SJCRH30 (cell line): ENCODE measurements around the gene RPS16. TPM values are rescaled to one million over a fixed set of nuclear protein-coding genes. Genes with fewer than 3 reads are reported as not detected.

Experiments
- DNase-seq, 2 experiments: peaks; one replicate each; pipeline ENCODE4 v3.0.0-alpha.2; 2015 to 2020
- H3K27ac ChIP-seq: fragments of 250-450 bp; sonication (Bioruptor Pico); 2 replicates; pipeline ENCODE4 v1.5.1; 2020; ENCODE audit warnings: mild to moderate bottlenecking, moderate library complexity
- H3K27me3 ChIP-seq: fragments of 250-450 bp; sonication (Bioruptor Pico); 2 replicates; pipeline ENCODE4 v1.5.1; 2020; ENCODE audit warnings: mild to moderate bottlenecking, moderate library complexity
- H3K36me3 ChIP-seq: fragments of 250-450 bp; sonication (Bioruptor Pico); 2 replicates; pipeline ENCODE4 v1.5.1; 2020; ENCODE audit warnings: mild to moderate bottlenecking, moderate library complexity
- H3K4me1 ChIP-seq: fragments of 250-450 bp; sonication (Bioruptor Pico); 2 replicates; pipeline ENCODE4 v1.5.1; 2020; ENCODE audit warnings: mild to moderate bottlenecking, moderate library complexity
- H3K4me3 ChIP-seq: fragments of 250-450 bp; sonication (Bioruptor Pico); 2 replicates; pipeline ENCODE4 v1.5.1; 2020; ENCODE audit warnings: mild to moderate bottlenecking, moderate library complexity
- H3K9me3 ChIP-seq: fragments of 250-450 bp; sonication (Bioruptor Pico); replicated peaks from 2 replicates; pipeline ENCODE4 v1.5.1; 2020; ENCODE audit warnings: mild to moderate bottlenecking, moderate library complexity
- total RNA-seq: library from RNA; depleted of rRNA; stranded (reverse); fragments of >200 nt; shearing (Covaris generic); gene quantifications from 2 replicates; pipeline ENCODE4 v1.2.3, GENCODE V29; 2014

The RPS16 gene
- total RNA-seq, 1 experiment from 2014 or later: 1,718 TPM

- Histone ChIP-seq H3K4me1 (no peaks in the 10 kb centered on the region), H3K27ac (no peak overlapping the region), H3K9me3 (no peaks in the 10 kb centered on the region), H3K27me3 (no peaks in the 10 kb centered on the region), H3K36me3 (peaks cover 40% of the 10 kb centered on the region), H3K4me3 (no peak overlapping the region)
- no peak for DNase-seq
Measured at GRCh38 chr19:39417463-39418181, 18.1 kb downstream of the RPS16 start.

- H3K27me3 ChIP-seq: no peaks in the 10 kb centered on the region
- H3K36me3 ChIP-seq: peaks cover 29% of the 10 kb centered on the region
- no peak overlapping the region for H3K4me3 ChIP-seq
- H3K9me3 ChIP-seq: no peaks in the 10 kb centered on the region
- peak; percentile 63 to 67 for DNase-seq
- H3K4me1 ChIP-seq: peaks cover 2% of the 10 kb centered on the region
- H3K27ac ChIP-seq: no peak overlapping the region
Measured at GRCh38 chr19:39416152-39417120, 19.3 kb downstream of the RPS16 start.

- Histone ChIP-seq H3K36me3 (peaks cover 25% of the 10 kb centered on the region), H3K9me3 (no peaks in the 10 kb centered on the region), H3K27me3 (no peaks in the 10 kb centered on the region), H3K4me1 (peaks cover 9% of the 10 kb centered on the region), H3K27ac (no peak overlapping the region), H3K4me3 (no peak overlapping the region)
- no peak for DNase-seq
Measured at GRCh38 chr19:39415111-39416046, 20.4 kb downstream of the RPS16 start.

- H3K4me3 ChIP-seq: peak overlapping the region; percentile 80
- no peaks in the 10 kb centered on the region for H3K9me3 ChIP-seq
- no peaks in the 10 kb centered on the region for H3K27me3 ChIP-seq
- H3K4me1 ChIP-seq: peaks cover 12% of the 10 kb centered on the region
- peaks cover 14% of the 10 kb centered on the region for H3K36me3 ChIP-seq
- peak overlapping the region; percentile 72 for H3K27ac ChIP-seq
- peak; percentile 58 to 65 for DNase-seq
Measured at GRCh38 chr19:39413911-39414608, 21.7 kb downstream of the RPS16 start.

GRCh38 chr19:39413272-39413910, 22.4 kb downstream of the RPS16 start:
- Histone ChIP-seq H3K4me1 (peaks cover 14% of the 10 kb centered on the region), H3K27me3 (no peaks in the 10 kb centered on the region), H3K36me3 (peaks cover 7% of the 10 kb centered on the region), H3K27ac (peak overlapping the region; percentile 72), H3K9me3 (no peaks in the 10 kb centered on the region), H3K4me3 (peak overlapping the region; percentile 80)
- DNase-seq: peak; percentile 85 to 87

GRCh38 chr19:39412867-39413271, 22.9 kb downstream of the RPS16 start:
- H3K27me3 ChIP-seq: no peaks in the 10 kb centered on the region
- peak overlapping the region; percentile 72 for H3K27ac ChIP-seq
- peaks cover 14% of the 10 kb centered on the region for H3K4me1 ChIP-seq
- H3K36me3 ChIP-seq: peaks cover 2% of the 10 kb centered on the region; the same call in 1 of the 2 replicates
- H3K9me3 ChIP-seq: no peaks in the 10 kb centered on the region
- DNase-seq: no peak
- H3K4me3 ChIP-seq: peak overlapping the region; percentile 80

- peak within 1 kb of the TSS; percentile 72 for H3K27ac ChIP-seq
- H3K36me3 ChIP-seq: no peaks in the 10 kb centered on the region
- peaks cover 14% of the 10 kb centered on the region for H3K4me1 ChIP-seq
- peak within 1 kb of the TSS; percentile 80 for H3K4me3 ChIP-seq
- H3K27me3 ChIP-seq: no peaks in the 10 kb centered on the region
- H3K9me3 ChIP-seq: no peaks in the 10 kb centered on the region
- peak; percentile 100 for DNase-seq
Measured at GRCh38 chr19:39412100-39412866, 23.5 kb downstream of the RPS16 start, which contains the start of gene PLEKHG2. Gene PLEKHG2, plus strand, starts transcription at chr19:39412669. Its CDS starts 1,418 bp downstream, at chr19:39414087.

GRCh38 chr19:39411832-39412099, 24.0 kb downstream of the RPS16 start:
- H3K27me3 ChIP-seq: no peaks in the 10 kb centered on the region
- no peaks in the 10 kb centered on the region for H3K36me3 ChIP-seq
- no peaks in the 10 kb centered on the region for H3K9me3 ChIP-seq
- H3K4me3 ChIP-seq: peak overlapping the region; percentile 36
- no peak overlapping the region for H3K27ac ChIP-seq
- peaks cover 14% of the 10 kb centered on the region for H3K4me1 ChIP-seq
- DNase-seq: peak; percentile 94 to 98

- Histone ChIP-seq H3K36me3 (no peaks in the 10 kb centered on the region), H3K27me3 (no peaks in the 10 kb centered on the region), H3K9me3 (no peaks in the 10 kb centered on the region), H3K27ac (no peak overlapping the region), H3K4me3 (peak overlapping the region; percentile 36), H3K4me1 (peaks cover 14% of the 10 kb centered on the region)
- no peak for DNase-seq
Measured at GRCh38 chr19:39411081-39411831, 24.5 kb downstream of the RPS16 start.

GRCh38 chr19:39410831-39411080, 25.0 kb downstream of the RPS16 start:
- Histone ChIP-seq H3K27me3 (no peaks in the 10 kb centered on the region), H3K4me1 (peaks cover 14% of the 10 kb centered on the region), H3K4me3 (peak overlapping the region; percentile 64), H3K36me3 (no peaks in the 10 kb centered on the region), H3K9me3 (no peaks in the 10 kb centered on the region), H3K27ac (no peak overlapping the region)
- no peak for DNase-seq

GRCh38 chr19:39410017-39410830, 25.5 kb downstream of the RPS16 start:
- DNase-seq: peak; percentile 62 to 69
- H3K4me3 ChIP-seq: peak overlapping the region; percentile 64
- H3K27ac ChIP-seq: peak overlapping the region; percentile 49
- H3K27me3 ChIP-seq: no peaks in the 10 kb centered on the region
- no peaks in the 10 kb centered on the region for H3K9me3 ChIP-seq
- H3K4me1 ChIP-seq: peaks cover 14% of the 10 kb centered on the region
- no peaks in the 10 kb centered on the region for H3K36me3 ChIP-seq
